Uterus (tissue), 4 donors: ENCODE measurements around the gene ATL2. TPM values are rescaled to one million over a fixed set of nuclear protein-coding genes. Genes with fewer than 3 reads are reported as not detected.

Source experiments
- DNase-seq, 2 donors: peaks; one replicate each; pipeline ENCODE4 v3.0.0-alpha.2; 2019 to 2020
- H3K27ac ChIP-seq, 2 donors: fragments of 200-600 bp; sonication (generic); 1 replicate in 1 of 2; 2 replicates in 1 of 2; pipeline ENCODE4 v1.5.1; 2016 to 2018
- H3K27me3 ChIP-seq, 2 donors: fragments of 200-600 bp; sonication (generic); one replicate each; pipeline ENCODE4 v1.5.1; 2018 to 2019; ENCODE audit warnings: control low read depth in 1 of 2
- H3K36me3 ChIP-seq, 2 donors: fragments of 200-600 bp; sonication (generic); one replicate each; pipeline ENCODE4 v1.5.1; 2019; ENCODE audit warnings: control low read depth in 1 of 2
- H3K4me1 ChIP-seq, 2 donors: fragments of 200-600 bp; sonication (generic); one replicate each; pipeline ENCODE4 v1.5.1; 2018 to 2019; ENCODE audit warnings: control low read depth in 1 of 2
- H3K4me3 ChIP-seq, 2 donors: fragments of 200-600 bp; sonication (generic); 1 replicate in 1 of 2; 2 replicates in 1 of 2; pipeline ENCODE4 v1.5.1; 2018 to 2019; ENCODE audit warnings: mild to moderate bottlenecking in 1 of 2
- H3K9me3 ChIP-seq, 2 donors: fragments of 200-600 bp; sonication (generic); one replicate each; pipeline ENCODE4 v1.5.1; 2019; ENCODE audit warnings: control low read depth in 1 of 2
- POLR2A ChIP-seq, 2 donors: fragments of 450-650 bp; IDR thresholded peaks; one replicate each; pipeline ENCODE4 v1.6.1; 2016; ENCODE audit warnings: antibody characterized with exemption in 2 of 2, mild to moderate bottlenecking in 1 of 2, moderate library complexity in 1 of 2
- intact Hi-C: fragments of 100-400 bp; cut with DNase I; formaldehyde crosslinking; loops from one replicate; pipeline ENCODE4 v1.15.1; 2023; ENCODE audit warnings: low total_unique reads
- total RNA-seq, 4 donors: library from RNA; depleted of rRNA in 3 of 4; stranded (reverse); fragments of >200 nt in 3 of 4; gene quantifications; one replicate each; pipeline versions ENCODE4 v1.1.0 to v1.2.4, GENCODE V29; 2014 to 2023
- donor health status: DM: yes; HTN: yes; CAD: no.

Gene ATL2
- total RNA-seq, 4 donors from 2014 or later: 90.9 to 404 (median 140) TPM

GRCh38 chr2:38244301-38244700 lies 132.8 kb downstream of the ATL2 start:
- Histone ChIP-seq H3K27me3 (no peaks in the 10 kb centered on the region), H3K9me3 (no peaks in the 10 kb centered on the region), H3K4me3 (no peak overlapping the region), H3K36me3 (no peaks in the 10 kb centered on the region), H3K4me1 (no peaks in the 10 kb centered on the region), H3K27ac (no peak overlapping the region)
- DNase-seq: no peak
- intact Hi-C loops: no loop called here
- TF ChIP-seq POLR2A (IDR thresholded peaks at IDR 0.05): no peak

Other genes with a start within 250 kb of the ATL2 start
- 100 to 1,000 TPM in 1 of 4 donors, 10 to 100 TPM in 3; 35.6 to 100 (median 55.4) TPM for gene HNRNPLL, start 225.7 kb upstream of the ATL2 start, total RNA-seq